ENCODE results near the gene SPECC1. TPM values are rescaled to one million over a fixed set of nuclear protein-coding genes. Genes with fewer than 3 reads are reported as not detected.

SPECC1 gene
- total and polyA plus RNA-seq, 2 of the 4 experiments (the other 2 are of a cell fraction) = 16.9 to 26.2 TPM

GRCh38 chr17:20143740-20144139 is 134.6 kb downstream of the SPECC1 start:
- H2BK120ac ChIP-seq (ENCODE audit: low read depth, low read length) = no peak overlapping the region
- no peak overlapping the region for H4K8ac ChIP-seq (ENCODE audit: low read depth in 2 of 2, low read length in 2 of 2)
- no peaks in the 10 kb centered on the region for H3K36me3 ChIP-seq (ENCODE audit: control insufficient read depth, insufficient read depth, low read length)
- no peak overlapping the region for H3K18ac ChIP-seq (ENCODE audit: low read depth, low read length)
- H2AFZ ChIP-seq (replicated peaks; ENCODE audit: low read length, poor library complexity) = no peak overlapping the region
- H3K9me1 ChIP-seq (ENCODE audit: insufficient read depth, low read length) = no peaks in the 10 kb centered on the region
- DNase-seq = no peak
- intact Hi-C loops (cut with micrococcal nuclease) = loop anchor here (5.0 kb wide), 1 partner anchor 44 kb away; no protein-coding TSS in a partner anchor
- 89% methylated on average over 3 of the region's 8 CpGs; no CpG with 5 or more reads in 1 of the 2 experiments for WGBS, 2 experiments (ENCODE audit: extremely low coverage in 2 of 2, insufficient read length in 1 of 2)
- H3K56ac ChIP-seq (ENCODE audit: extremely low read depth, insufficient read depth, low read length) = no peak overlapping the region
- no peak overlapping the region for H2BK5ac ChIP-seq (ENCODE audit: low read depth, low read length, poor library complexity, severe bottlenecking)
- H3K9ac ChIP-seq (ENCODE audit: low read depth, low read length) = no peak overlapping the region
- ChIA-PET POLR2A (ENCODE audit: unreplicated experiment) (no interaction called here), CTCF (no interaction called here)
- no peak overlapping the region for H2BK15ac ChIP-seq (ENCODE audit: low read depth, low read length)
- no peak overlapping the region for H3K23ac ChIP-seq (ENCODE audit: low read depth, low read length)
- H2BK20ac ChIP-seq (ENCODE audit: low read depth, low read length) = no peak overlapping the region
- no peak for ATAC-seq (ENCODE audit: low read depth)
- no peak overlapping the region for H3K4ac ChIP-seq (ENCODE audit: low read depth, low read length)
- dilution Hi-C loops (cut with HindIII; ENCODE audit: low sequenced_read_pairs, unreplicated experiment) = no loop called here
- 0 out of 2 replicates have a peak, but pooled peaks cover 2% of the 10 kb centered on the region for H3K9me3 ChIP-seq (ENCODE audit: control insufficient read depth, insufficient read depth, low read length)
- no peaks in the 10 kb centered on the region for H3K27me3 ChIP-seq (ENCODE audit: control insufficient read depth, insufficient read depth, low read length)
- no peaks in the 10 kb centered on the region; the same call in 1 of the 2 replicates for H3K4me1 ChIP-seq (ENCODE audit: control insufficient read depth, insufficient read depth, low read length)
- H3K79me1 ChIP-seq (ENCODE audit: low read depth in 1 of 2, low read length in 2 of 2) = no peaks in the 10 kb centered on the region
- BruUV-seq (replicated peaks) = no TSS peak
- H2AK5ac ChIP-seq (ENCODE audit: low read depth, low read length) = no peak overlapping the region
- no peak overlapping the region for H3K14ac ChIP-seq (replicated peaks; ENCODE audit: low read depth, low read length)
- no peak overlapping the region for H2AK9ac ChIP-seq (replicated peaks; ENCODE audit: low read depth, low read length, poor library complexity)
- no peak overlapping the region for H3K4me3 ChIP-seq (ENCODE audit: insufficient read depth, low read depth, low read length)
- H4K91ac ChIP-seq (ENCODE audit: insufficient read depth, low read depth, low read length) = no peak overlapping the region
- no peak overlapping the region for H4K5ac ChIP-seq (ENCODE audit: low read depth, low read length)
- no peak overlapping the region for H3K4me2 ChIP-seq (ENCODE audit: low read depth, low read length)
- H4K20me1 ChIP-seq (ENCODE audit: insufficient read depth, low read length) = no peaks in the 10 kb centered on the region
- in situ Hi-C loops (cut with MboI; ENCODE audit: low sequenced_read_pairs) = no loop called here
- TF ChIP-seq RAD21 (IDR thresholded peaks at IDR 0.05; ENCODE audit: low read length) (no peak), ELK1 (IDR thresholded peaks at IDR 0.05; ENCODE audit: borderline replicate concordance, low read depth, low read length) (no peak), USF2 (IDR thresholded peaks at IDR 0.05; ENCODE audit: low read depth, low read length) (no peak), FOS (IDR thresholded peaks at IDR 0.05; ENCODE audit: low read depth, low read length) (no peak), SMC3 (IDR thresholded peaks at IDR 0.05; ENCODE audit: low read depth, low read length) (no peak), MAZ (IDR thresholded peaks at IDR 0.05; ENCODE audit: borderline replicate concordance, low read depth, low read length) (no peak), CTCF (conservative IDR thresholded peaks at IDR 0.05; ENCODE audit: low read depth, low read length) (no peak), RFX5 (IDR thresholded peaks at IDR 0.05; ENCODE audit: low read depth, low read length) (no peak), NFE2L2 (IDR thresholded peaks at IDR 0.05; ENCODE audit: low read depth, low read length) (no peak), CHD1 (IDR thresholded peaks at IDR 0.05; ENCODE audit: low read depth, low read length) (no peak), RCOR1 (IDR thresholded peaks at IDR 0.05; ENCODE audit: insufficient replicate concordance, low read length) (no peak), MAFK (IDR thresholded peaks at IDR 0.05; ENCODE audit: low read depth, low read length) (no peak), MXI1 (IDR thresholded peaks at IDR 0.05; ENCODE audit: borderline replicate concordance, low read depth, low read length) (no peak), BHLHE40 (IDR thresholded peaks at IDR 0.05; ENCODE audit: low read depth, low read length) (no peak), POLR2A (IDR thresholded peaks at IDR 0.05; ENCODE audit: low read depth, low read length) (no peak), CEBPB (IDR thresholded peaks at IDR 0.05; ENCODE audit: low read depth, low read length) (no peak)
- H3K27ac ChIP-seq (ENCODE audit: insufficient read depth, low read length) = no peak overlapping the region

All from IMR-90 (cell line).